ENCODE data around the gene PDIA5. TPM values are rescaled to one million over a fixed set of nuclear protein-coding genes. Genes with fewer than 3 reads are reported as not detected.

The PDIA5 gene
- polyA plus RNA-seq, 1 donor (not counting 4 experiments of a cell fraction or from before 2014, with no cell fraction given): 29.8 TPM

DNA sequence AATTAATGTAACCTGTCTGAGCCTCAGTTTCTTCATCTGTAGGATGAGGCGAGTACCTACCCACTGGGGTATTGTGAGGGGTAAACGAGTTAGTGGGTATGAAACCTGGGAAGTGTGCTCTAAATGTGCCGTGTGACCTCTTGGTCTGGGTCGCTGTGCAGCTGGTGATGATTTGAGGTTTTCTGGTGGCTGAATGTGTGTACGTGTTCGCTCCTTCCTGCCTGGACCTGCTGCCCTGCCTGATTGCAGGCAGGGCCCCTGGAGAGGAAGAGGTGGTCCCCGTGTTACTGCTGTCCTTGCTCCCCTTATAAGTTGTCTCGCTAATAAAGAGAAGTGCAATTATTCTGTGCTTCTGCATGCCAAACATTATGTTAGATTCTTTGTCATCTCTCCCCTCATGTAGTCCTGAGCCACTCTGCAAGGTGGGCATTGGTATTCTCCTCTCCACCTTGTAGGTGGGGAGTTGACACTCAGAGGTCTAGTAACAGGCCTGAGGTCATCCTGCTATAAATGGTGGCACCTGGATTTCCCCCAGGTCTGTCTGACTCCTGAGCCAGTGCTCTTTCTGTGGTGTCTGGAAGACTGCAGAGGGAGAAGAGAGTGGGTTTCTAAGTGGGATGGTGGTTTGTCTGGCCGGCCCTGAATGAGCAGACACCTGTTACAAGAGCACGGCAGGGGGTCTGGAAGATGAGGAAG is 15.7 kb downstream of the PDIA5 start:
- no peak for TF ChIP-seq EZH2 (IDR thresholded peaks at IDR 0.05; ENCODE audit: low read length)
- TF ChIP-seq, protein P1, sequence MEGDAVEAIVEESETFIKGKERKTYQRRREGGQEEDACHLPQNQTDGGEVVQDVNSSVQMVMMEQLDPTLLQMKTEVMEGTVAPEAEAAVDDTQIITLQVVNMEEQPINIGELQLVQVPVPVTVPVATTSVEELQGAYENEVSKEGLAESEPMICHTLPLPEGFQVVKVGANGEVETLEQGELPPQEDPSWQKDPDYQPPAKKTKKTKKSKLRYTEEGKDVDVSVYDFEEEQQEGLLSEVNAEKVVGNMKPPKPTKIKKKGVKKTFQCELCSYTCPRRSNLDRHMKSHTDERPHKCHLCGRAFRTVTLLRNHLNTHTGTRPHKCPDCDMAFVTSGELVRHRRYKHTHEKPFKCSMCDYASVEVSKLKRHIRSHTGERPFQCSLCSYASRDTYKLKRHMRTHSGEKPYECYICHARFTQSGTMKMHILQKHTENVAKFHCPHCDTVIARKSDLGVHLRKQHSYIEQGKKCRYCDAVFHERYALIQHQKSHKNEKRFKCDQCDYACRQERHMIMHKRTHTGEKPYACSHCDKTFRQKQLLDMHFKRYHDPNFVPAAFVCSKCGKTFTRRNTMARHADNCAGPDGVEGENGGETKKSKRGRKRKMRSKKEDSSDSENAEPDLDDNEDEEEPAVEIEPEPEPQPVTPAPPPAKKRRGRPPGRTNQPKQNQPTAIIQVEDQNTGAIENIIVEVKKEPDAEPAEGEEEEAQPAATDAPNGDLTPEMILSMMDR (optimal IDR thresholded peaks at IDR 0.05 in 1 of 3, IDR thresholded peaks at IDR 0.05 in 1 of 3, conservative IDR thresholded peaks at IDR 0.05 in 1 of 3; ENCODE audit: extremely low read depth in 1 of 3, insufficient read depth in 2 of 3, low read length in 3 of 3): no peak
- peaks cover 16% of the 10 kb centered on the region for H3K9me1 ChIP-seq (ENCODE audit: control insufficient read depth, extremely low read depth, insufficient read depth, low read length)
- no peak overlapping the region for H3K4me3 ChIP-seq (ENCODE audit: control insufficient read depth in 2 of 3, extremely low read depth in 1 of 3, insufficient read depth in 2 of 3, low read depth in 1 of 3, low read length in 3 of 3)
- peaks cover 63% of the 10 kb centered on the region for H4K20me1 ChIP-seq (ENCODE audit: control insufficient read depth, extremely low read depth, insufficient read depth, low read length)
- no peak for FAIRE-seq
- H3K9me3 ChIP-seq (ENCODE audit: control insufficient read depth, low read depth, low read length): no peaks in the 10 kb centered on the region
- DNase-seq (ENCODE audit: low read depth, low spot score): no peak
- no peak overlapping the region for H3K4me2 ChIP-seq (ENCODE audit: control insufficient read depth, extremely low read depth, insufficient read depth, low read depth, low read length)
- H3K36me3 ChIP-seq (ENCODE audit: control insufficient read depth in 2 of 2, extremely low read depth in 1 of 2, insufficient read depth in 2 of 2, low read length in 2 of 2): peaks cover 3% of the 10 kb centered on the region in 2 experiments
- H3K4me1 ChIP-seq (ENCODE audit: control insufficient read depth, extremely low read depth, insufficient read depth, low read length): peaks cover 11% of the 10 kb centered on the region
- no peaks in the 10 kb centered on the region for H3K27me3 ChIP-seq (ENCODE audit: control insufficient read depth, extremely low read depth, insufficient read depth, low read length)
- H3K9ac ChIP-seq (ENCODE audit: control insufficient read depth, extremely low read depth, insufficient read depth, low read length): no peak overlapping the region
- dilution Hi-C loops (cut with MboI; ENCODE audit: extremely low pct_ligation_motif_present, low sequenced_read_pairs): no loop called here
- no peak overlapping the region for H2AFZ ChIP-seq (ENCODE audit: control insufficient read depth, low read length)
- peaks cover 87% of the 10 kb centered on the region for H3K79me2 ChIP-seq (ENCODE audit: control insufficient read depth, insufficient read depth, low read length)
- no peak overlapping the region for H3K27ac ChIP-seq (ENCODE audit: control insufficient read depth, insufficient read depth, low read length)

DNA sequence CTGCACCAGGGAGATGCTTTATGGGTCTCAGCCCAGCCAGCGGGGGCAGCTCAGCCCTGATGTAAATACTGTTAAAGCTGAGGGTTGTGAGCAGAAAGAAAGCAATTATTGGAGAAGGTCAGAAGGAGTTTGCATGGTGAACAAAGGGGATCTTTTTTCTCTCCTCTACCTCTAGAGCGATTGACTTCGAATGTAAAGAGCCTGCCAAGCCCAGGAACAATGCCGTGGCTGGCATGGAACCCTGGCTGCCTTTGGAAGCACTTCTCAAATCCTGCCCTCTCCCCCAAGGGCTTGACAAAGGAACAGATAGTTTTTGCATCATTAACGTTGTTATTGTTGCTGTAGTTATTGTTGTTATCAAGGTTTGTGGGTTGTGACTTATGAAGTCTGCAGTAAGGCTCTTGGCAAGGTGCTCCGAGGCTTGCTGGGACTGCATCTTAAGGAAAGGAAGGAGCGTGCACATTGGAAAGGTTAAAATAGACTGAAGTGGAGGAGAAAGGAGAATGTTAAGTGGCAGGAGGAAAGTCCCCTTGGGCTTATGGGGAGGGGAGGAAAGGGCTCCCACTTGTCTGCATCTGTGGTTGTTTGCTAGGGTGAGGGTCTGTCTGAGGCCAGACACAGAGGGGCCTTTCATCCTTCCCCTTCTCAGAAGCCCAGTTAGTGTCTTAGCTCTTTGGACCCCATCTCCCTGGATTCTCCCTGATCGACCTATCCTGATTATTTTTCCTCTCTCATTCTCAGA is 16.7 kb downstream of the PDIA5 start:
- TF ChIP-seq EZH2 (IDR thresholded peaks at IDR 0.05; ENCODE audit: low read length): no peak
- TF ChIP-seq, protein P1 (optimal IDR thresholded peaks at IDR 0.05 in 1 of 3, IDR thresholded peaks at IDR 0.05 in 1 of 3, conservative IDR thresholded peaks at IDR 0.05 in 1 of 3; ENCODE audit: extremely low read depth in 1 of 3, insufficient read depth in 2 of 3, low read length in 3 of 3): no peak
- Histone ChIP-seq H3K79me2 (ENCODE audit: control insufficient read depth, insufficient read depth, low read length) (peaks cover 90% of the 10 kb centered on the region), H3K9me1 (ENCODE audit: control insufficient read depth, extremely low read depth, insufficient read depth, low read length) (peaks cover 16% of the 10 kb centered on the region), H3K36me3 (ENCODE audit: control insufficient read depth in 2 of 2, extremely low read depth in 1 of 2, insufficient read depth in 2 of 2, low read length in 2 of 2) (peaks cover 3% of the 10 kb centered on the region in 2 experiments), H3K4me2 (ENCODE audit: control insufficient read depth, extremely low read depth, insufficient read depth, low read depth, low read length) (no peak overlapping the region), H4K20me1 (ENCODE audit: control insufficient read depth, extremely low read depth, insufficient read depth, low read length) (peaks cover 66% of the 10 kb centered on the region), H3K27ac (ENCODE audit: control insufficient read depth, insufficient read depth, low read length) (no peak overlapping the region), H3K9ac (ENCODE audit: control insufficient read depth, extremely low read depth, insufficient read depth, low read length) (no peak overlapping the region), H3K27me3 (ENCODE audit: control insufficient read depth, extremely low read depth, insufficient read depth, low read length) (no peaks in the 10 kb centered on the region), H3K9me3 (ENCODE audit: control insufficient read depth, low read depth, low read length) (no peaks in the 10 kb centered on the region), H2AFZ (ENCODE audit: control insufficient read depth, low read length) (no peak overlapping the region), H3K4me3 (ENCODE audit: control insufficient read depth in 2 of 3, extremely low read depth in 1 of 3, insufficient read depth in 2 of 3, low read depth in 1 of 3, low read length in 3 of 3) (no peak overlapping the region), H3K4me1 (ENCODE audit: control insufficient read depth, extremely low read depth, insufficient read depth, low read length) (peaks cover 11% of the 10 kb centered on the region)
- DNase-seq (ENCODE audit: low read depth, low spot score) (no peak), FAIRE-seq (no peak)
- dilution Hi-C loops (cut with MboI; ENCODE audit: extremely low pct_ligation_motif_present, low sequenced_read_pairs): no loop called here

All from keratinocyte (primary cell).